ENCODE data around the gene DVL1.

DNA sequence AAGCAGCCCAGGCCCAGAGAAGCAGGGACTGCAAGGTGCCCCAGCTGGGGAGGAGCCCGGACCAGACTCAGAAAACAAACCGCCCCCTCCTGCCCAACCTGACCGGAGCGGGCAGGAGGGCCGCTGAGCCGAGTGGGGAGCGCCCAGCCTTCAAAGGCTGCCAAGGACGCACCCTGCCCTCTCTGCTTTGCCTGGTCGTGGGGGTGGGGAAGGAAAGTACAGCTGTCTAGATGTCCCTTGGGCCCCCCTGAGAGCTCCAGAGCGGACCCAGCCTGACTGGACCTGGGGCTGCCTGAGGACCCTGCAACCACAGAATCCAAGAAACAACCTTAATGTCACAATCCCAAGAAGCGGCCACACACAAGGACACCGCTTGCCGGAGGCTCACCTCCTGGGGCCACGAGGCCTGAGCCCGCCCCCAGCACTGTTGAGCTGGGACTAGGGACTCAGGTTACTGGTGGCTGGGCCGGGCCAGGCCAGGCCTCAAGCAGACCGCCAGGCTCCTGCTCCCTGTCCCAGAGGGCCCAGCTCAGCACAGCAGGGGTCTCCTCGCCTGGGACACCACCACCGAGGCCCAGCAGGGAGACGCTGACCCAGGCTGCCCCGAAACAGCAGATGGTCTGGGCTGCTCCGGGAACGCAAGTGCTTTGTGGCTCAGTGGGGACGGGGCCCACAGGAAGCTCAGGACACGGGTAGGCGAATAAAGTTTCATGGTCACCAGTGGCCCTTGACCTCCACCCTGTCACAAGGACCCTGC lies 1.4 kb downstream of the DVL1 start:
- TF ChIP-seq, protein P1, sequence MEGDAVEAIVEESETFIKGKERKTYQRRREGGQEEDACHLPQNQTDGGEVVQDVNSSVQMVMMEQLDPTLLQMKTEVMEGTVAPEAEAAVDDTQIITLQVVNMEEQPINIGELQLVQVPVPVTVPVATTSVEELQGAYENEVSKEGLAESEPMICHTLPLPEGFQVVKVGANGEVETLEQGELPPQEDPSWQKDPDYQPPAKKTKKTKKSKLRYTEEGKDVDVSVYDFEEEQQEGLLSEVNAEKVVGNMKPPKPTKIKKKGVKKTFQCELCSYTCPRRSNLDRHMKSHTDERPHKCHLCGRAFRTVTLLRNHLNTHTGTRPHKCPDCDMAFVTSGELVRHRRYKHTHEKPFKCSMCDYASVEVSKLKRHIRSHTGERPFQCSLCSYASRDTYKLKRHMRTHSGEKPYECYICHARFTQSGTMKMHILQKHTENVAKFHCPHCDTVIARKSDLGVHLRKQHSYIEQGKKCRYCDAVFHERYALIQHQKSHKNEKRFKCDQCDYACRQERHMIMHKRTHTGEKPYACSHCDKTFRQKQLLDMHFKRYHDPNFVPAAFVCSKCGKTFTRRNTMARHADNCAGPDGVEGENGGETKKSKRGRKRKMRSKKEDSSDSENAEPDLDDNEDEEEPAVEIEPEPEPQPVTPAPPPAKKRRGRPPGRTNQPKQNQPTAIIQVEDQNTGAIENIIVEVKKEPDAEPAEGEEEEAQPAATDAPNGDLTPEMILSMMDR (IDR thresholded peaks at IDR 0.05) = no peak
- TF ChIP-seq POLR2AphosphoS5 (IDR thresholded peaks at IDR 0.05) (no peak), EP300 (IDR thresholded peaks at IDR 0.05) (no peak), POLR2A (IDR thresholded peaks at IDR 0.05) (no peak)
